Measurements from ENCODE around the gene GRB2. TPM values are rescaled to one million over a fixed set of nuclear protein-coding genes. Genes with fewer than 3 reads are reported as not detected.
"Not testable (repeated sequence)": the region's sequence is repeated elsewhere in the genome, so short reads cannot be mapped to it uniquely, and the experiment has no call there.

Gene GRB2
- total RNA-seq, 2 donors from 2014 or later, result 209 to 218 TPM

GRCh38 chr17:75289115-75289831 lies 116.2 kb downstream of the GRB2 start, which contains the start of gene SLC25A19:
Gene SLC25A19, minus strand, starts transcription at chr17:75289433. Its CDS starts 2,669 bp downstream, at chr17:75286764.
- Mint-ChIP-seq H3K4me1 (ENCODE audit: low read depth) (peaks cover 41% of the 10 kb centered on the region), H3K27ac (peak within 1 kb of the TSS; percentile 99), H3K36me3 (ENCODE audit: insufficient read depth in 2 of 2) (peaks cover 4 to 7% of the 10 kb centered on the region in 2 donors), H3K9me3 (no peaks in the 10 kb centered on the region), H3K27me3 (ENCODE audit: low read depth) (no peaks in the 10 kb centered on the region), H3K4me3 (peak within 1 kb of the TSS; percentile 98 to 99)
- DNase-seq, result peak; percentile 96 to 99
- peak; percentile 92 to 93 for ATAC-seq (replicated peaks in 1 of 2)

GRCh38 chr17:75288770-75289114 lies 116.7 kb downstream of the GRB2 start:
- peak; percentile 8 to 19 for ATAC-seq (replicated peaks in 1 of 2)
- Mint-ChIP-seq H3K36me3 (ENCODE audit: insufficient read depth in 2 of 2) (peaks cover 4 to 7% of the 10 kb centered on the region in 2 donors), H3K27me3 (ENCODE audit: low read depth) (no peaks in the 10 kb centered on the region), H3K27ac (no peak overlapping the region), H3K4me3 (peak overlapping the region; percentile 98 to 99), H3K9me3 (no peaks in the 10 kb centered on the region), H3K4me1 (ENCODE audit: low read depth) (peaks cover 39% of the 10 kb centered on the region)
- DNase-seq, result peak; percentile 45 to 52

GRCh38 chr17:75288359-75288758 lies 117.1 kb downstream of the GRB2 start:
- peaks cover 4 to 11% of the 10 kb centered on the region in 2 donors for H3K36me3 Mint-ChIP-seq (ENCODE audit: insufficient read depth in 2 of 2)
- DNase-seq, result no peak
- H3K4me3 Mint-ChIP-seq, result peak overlapping the region; percentile 98 to 99
- peak overlapping the region; percentile 87 for H3K27ac Mint-ChIP-seq
- peaks cover 42% of the 10 kb centered on the region for H3K4me1 Mint-ChIP-seq (ENCODE audit: low read depth)
- no peak for ATAC-seq (replicated peaks in 1 of 2)
- H3K9me3 Mint-ChIP-seq, result no peaks in the 10 kb centered on the region
- no peaks in the 10 kb centered on the region for H3K27me3 Mint-ChIP-seq (ENCODE audit: low read depth)

GRCh38 chr17:75287221-75287620 lies 118.3 kb downstream of the GRB2 start:
- DNase-seq (no peak), ATAC-seq (replicated peaks in 1 of 2) (no peak)
- Mint-ChIP-seq H3K4me1 (ENCODE audit: low read depth) (peaks cover 39% of the 10 kb centered on the region), H3K9me3 (no peaks in the 10 kb centered on the region), H3K4me3 (peak overlapping the region; percentile 34 to 98), H3K27ac (no peak overlapping the region), H3K27me3 (ENCODE audit: low read depth) (no peaks in the 10 kb centered on the region), H3K36me3 (ENCODE audit: insufficient read depth in 2 of 2) (peaks cover 4 to 14% of the 10 kb centered on the region in 2 donors)

GRCh38 chr17:75285123-75285522 lies 120.4 kb downstream of the GRB2 start:
- no peak for ATAC-seq (replicated peaks in 1 of 2)
- no peak overlapping the region for H3K4me3 Mint-ChIP-seq
- no peaks in the 10 kb centered on the region for H3K27me3 Mint-ChIP-seq (ENCODE audit: low read depth)
- peaks cover 26% of the 10 kb centered on the region for H3K4me1 Mint-ChIP-seq (ENCODE audit: low read depth)
- no peak for DNase-seq
- H3K36me3 Mint-ChIP-seq (ENCODE audit: insufficient read depth in 2 of 2), result peaks cover 6 to 19% of the 10 kb centered on the region in 2 donors
- no peak overlapping the region for H3K27ac Mint-ChIP-seq
- H3K9me3 Mint-ChIP-seq, result no peaks in the 10 kb centered on the region

- H3K27ac Mint-ChIP-seq; H3K4me3 Mint-ChIP-seq; H3K4me1 Mint-ChIP-seq (ENCODE audit: low read depth); H3K27me3 Mint-ChIP-seq (ENCODE audit: low read depth); H3K9me3 Mint-ChIP-seq; DNase-seq; ATAC-seq (replicated peaks in 1 of 2): not testable (repeated sequence)
- peaks cover 2 to 18% of the 10 kb centered on the region in 2 donors for H3K36me3 Mint-ChIP-seq (ENCODE audit: insufficient read depth in 2 of 2)
These were observed 125.3 kb downstream of the GRB2 start for GRCh38 chr17:75280189-75280588.

GRCh38 chr17:75277664-75278071 lies 127.8 kb downstream of the GRB2 start:
- Mint-ChIP-seq H3K4me3 (no peak overlapping the region), H3K27ac (no peak overlapping the region), H3K9me3 (no peaks in the 10 kb centered on the region), H3K36me3 (ENCODE audit: insufficient read depth in 2 of 2) (peaks cover 2 to 17% of the 10 kb centered on the region in 2 donors), H3K27me3 (ENCODE audit: low read depth) (no peaks in the 10 kb centered on the region), H3K4me1 (ENCODE audit: low read depth) (peaks cover 17% of the 10 kb centered on the region)
- DNase-seq, result no peak
- no peak for ATAC-seq (replicated peaks in 1 of 2)

- DNase-seq (no peak), ATAC-seq (replicated peaks in 1 of 2) (no peak)
- no peaks in the 10 kb centered on the region for H3K27me3 Mint-ChIP-seq (ENCODE audit: low read depth)
- H3K4me1 Mint-ChIP-seq (ENCODE audit: low read depth), result peaks cover 32% of the 10 kb centered on the region
- H3K9me3 Mint-ChIP-seq, result no peaks in the 10 kb centered on the region
- no peak overlapping the region for H3K4me3 Mint-ChIP-seq
- peaks cover 0 to 9% of the 10 kb centered on the region in 2 donors for H3K36me3 Mint-ChIP-seq (ENCODE audit: insufficient read depth in 2 of 2)
- no peak overlapping the region for H3K27ac Mint-ChIP-seq
These were observed 131.3 kb downstream of the GRB2 start for GRCh38 chr17:75273977-75274708.

- H3K9me3 Mint-ChIP-seq, result no peaks in the 10 kb centered on the region
- peaks cover 0 to 9% of the 10 kb centered on the region in 2 donors for H3K36me3 Mint-ChIP-seq (ENCODE audit: insufficient read depth in 2 of 2)
- ATAC-seq (replicated peaks in 1 of 2) (no peak), DNase-seq (no peak)
- H3K4me3 Mint-ChIP-seq, result peak overlapping the region; percentile 77 to 81
- H3K4me1 Mint-ChIP-seq (ENCODE audit: low read depth), result peaks cover 36% of the 10 kb centered on the region
- H3K27ac Mint-ChIP-seq, result no peak overlapping the region
- no peaks in the 10 kb centered on the region for H3K27me3 Mint-ChIP-seq (ENCODE audit: low read depth)
These were observed 132.7 kb downstream of the GRB2 start for GRCh38 chr17:75272848-75273184.

- Mint-ChIP-seq H3K4me1 (ENCODE audit: low read depth) (peaks cover 36% of the 10 kb centered on the region), H3K36me3 (ENCODE audit: insufficient read depth in 2 of 2) (peaks cover 0 to 9% of the 10 kb centered on the region in 2 donors), H3K4me3 (peak overlapping the region; percentile 77 to 81), H3K9me3 (no peaks in the 10 kb centered on the region), H3K27me3 (ENCODE audit: low read depth) (no peaks in the 10 kb centered on the region), H3K27ac (peak overlapping the region; percentile 4)
- DNase-seq, result no peak
- ATAC-seq (replicated peaks in 1 of 2), result no peak
These were observed 133.3 kb downstream of the GRB2 start for GRCh38 chr17:75271955-75272847.

- peak overlapping the region; percentile 4 for H3K27ac Mint-ChIP-seq
- DNase-seq, result peak; percentile 89 to 96
- peaks cover 0 to 10% of the 10 kb centered on the region in 2 donors for H3K36me3 Mint-ChIP-seq (ENCODE audit: insufficient read depth in 2 of 2)
- no peaks in the 10 kb centered on the region for H3K9me3 Mint-ChIP-seq
- no peaks in the 10 kb centered on the region for H3K27me3 Mint-ChIP-seq (ENCODE audit: low read depth)
- peaks cover 36% of the 10 kb centered on the region for H3K4me1 Mint-ChIP-seq (ENCODE audit: low read depth)
- peak; percentile 80 to 82 for ATAC-seq (replicated peaks in 1 of 2)
- peak overlapping the region; percentile 77 to 81 for H3K4me3 Mint-ChIP-seq
These were observed 134.1 kb downstream of the GRB2 start for GRCh38 chr17:75271233-75271954.

GRCh38 chr17:75270966-75271232 lies 134.6 kb downstream of the GRB2 start, which contains the start of gene MIF4GD:
Gene MIF4GD, minus strand, starts transcription at chr17:75271231. Its CDS starts 1,036 bp downstream, at chr17:75270195.
- DNase-seq (no peak), ATAC-seq (replicated peaks in 1 of 2) (peak in 1 of 2 donors; percentile 45)
- Mint-ChIP-seq H3K4me3 (peak within 1 kb of the TSS; percentile 89 to 95), H3K27ac (peak within 1 kb of the TSS; percentile 80), H3K4me1 (ENCODE audit: low read depth) (peaks cover 36% of the 10 kb centered on the region), H3K36me3 (ENCODE audit: insufficient read depth in 2 of 2) (peaks cover 0 to 10% of the 10 kb centered on the region in 2 donors), H3K27me3 (ENCODE audit: low read depth) (no peaks in the 10 kb centered on the region), H3K9me3 (no peaks in the 10 kb centered on the region)
